H1 (cell line): ENCODE measurements around the gene GABRB2. TPM values are rescaled to one million over a fixed set of nuclear protein-coding genes. Genes with fewer than 3 reads are reported as not detected.

Source experiments
- HDAC2 ChIP-seq, 2 experiments: fragments of 300-600 bp in 1 of 2; sonication (generic) in 1 of 2; IDR thresholded peaks; 2 replicates each; pipeline ENCODE4 v1.6.1; 2011 to 2012; ENCODE audit warnings: low read depth in 2 of 2, low read length in 2 of 2, mild to moderate bottlenecking in 2 of 2, moderate library complexity in 2 of 2, borderline replicate concordance in 1 of 2, inconsistent platforms in 1 of 2
- KDM4A ChIP-seq: IDR thresholded peaks from one replicate; pipeline ENCODE4 v1.7.1; 2012; ENCODE audit warnings: low read depth, mild to moderate bottlenecking, moderate library complexity, low read length, inconsistent platforms; ENCODE audit not compliant: severe bottlenecking
- YY1 ChIP-seq: IDR thresholded peaks from 2 replicates; pipeline ENCODE4 v1.6.1; 2011; ENCODE audit warnings: low read depth, mild to moderate bottlenecking, low read length
- polyA plus RNA-seq, 7 experiments: library from polyadenylated mRNA; depleted of rRNA in 3 of 7; stranded (reverse) in 5 of 7; unstranded in 2 of 7; fragments of >200 nt in 5 of 7; fragments of 200-250 nt in 2 of 7; gene quantifications; 1 replicate in 5 of 7; 2 replicates in 1 of 7; 4 replicates in 1 of 7; pipeline versions ENCODE4 v1.2.1 to v1.2.3, GENCODE V29; 2011 to 2013; ENCODE audit warnings: missing spikeins in 2 of 7, mixed read lengths in 2 of 7
- total RNA-seq: library from RNA; stranded (reverse); fragmentation: NEBNext Ultra II Directional; extraction: Animal tissue kit (Norgen Biotek cat#: 25700); gene quantifications from 2 replicates; pipeline ENCODE4 v1.2.1, GENCODE V29; 2021
- TF ChIP-seq, protein P1 (sequence below), 3 experiments: IDR thresholded peaks; 1 replicate in 2 of 3; 2 replicates in 1 of 3; pipeline versions ENCODE4 v1.5.1 to v1.6.1; 2011; ENCODE audit warnings: low read length in 3 of 3, mild to moderate bottlenecking in 3 of 3, inconsistent platforms in 2 of 3, low read depth in 1 of 3, moderate library complexity in 1 of 3; ENCODE audit not compliant: insufficient read depth in 1 of 3; ENCODE audit errors: control extremely low read depth in 1 of 3

The GABRB2 gene
- total and polyA plus RNA-seq, 2 of the 8 experiments (the other 6 are each of a cell fraction or from before 2014, with no cell fraction given): 0.54 to 1.9 TPM

DNA sequence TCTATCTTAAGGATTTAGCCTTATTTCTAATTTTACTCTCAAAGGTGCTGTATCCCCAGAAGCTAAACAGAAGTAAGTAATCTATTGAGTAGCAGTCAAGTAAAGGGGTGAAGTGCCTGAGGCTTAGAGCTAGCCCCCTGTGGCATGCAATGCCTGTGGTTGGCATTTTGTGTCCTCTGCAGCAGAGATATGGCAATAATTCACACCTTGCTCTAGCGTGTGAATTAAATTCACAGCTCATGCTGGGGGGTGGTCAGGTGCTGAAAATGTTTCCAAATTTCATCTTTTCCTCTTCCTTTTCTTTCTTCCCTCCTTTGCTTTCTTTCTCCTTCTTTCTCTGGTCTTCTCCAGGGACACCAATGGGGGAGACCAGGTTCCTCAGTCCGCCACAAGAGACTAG is 262.1 kb downstream of the GABRB2 start (continued):
- TF ChIP-seq, protein P1, sequence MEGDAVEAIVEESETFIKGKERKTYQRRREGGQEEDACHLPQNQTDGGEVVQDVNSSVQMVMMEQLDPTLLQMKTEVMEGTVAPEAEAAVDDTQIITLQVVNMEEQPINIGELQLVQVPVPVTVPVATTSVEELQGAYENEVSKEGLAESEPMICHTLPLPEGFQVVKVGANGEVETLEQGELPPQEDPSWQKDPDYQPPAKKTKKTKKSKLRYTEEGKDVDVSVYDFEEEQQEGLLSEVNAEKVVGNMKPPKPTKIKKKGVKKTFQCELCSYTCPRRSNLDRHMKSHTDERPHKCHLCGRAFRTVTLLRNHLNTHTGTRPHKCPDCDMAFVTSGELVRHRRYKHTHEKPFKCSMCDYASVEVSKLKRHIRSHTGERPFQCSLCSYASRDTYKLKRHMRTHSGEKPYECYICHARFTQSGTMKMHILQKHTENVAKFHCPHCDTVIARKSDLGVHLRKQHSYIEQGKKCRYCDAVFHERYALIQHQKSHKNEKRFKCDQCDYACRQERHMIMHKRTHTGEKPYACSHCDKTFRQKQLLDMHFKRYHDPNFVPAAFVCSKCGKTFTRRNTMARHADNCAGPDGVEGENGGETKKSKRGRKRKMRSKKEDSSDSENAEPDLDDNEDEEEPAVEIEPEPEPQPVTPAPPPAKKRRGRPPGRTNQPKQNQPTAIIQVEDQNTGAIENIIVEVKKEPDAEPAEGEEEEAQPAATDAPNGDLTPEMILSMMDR (IDR thresholded peaks at IDR 0.05; ENCODE audit: control extremely low read depth in 1 of 3, insufficient read depth in 1 of 3, low read depth in 1 of 3, low read length in 3 of 3): no peak
- no peak for TF ChIP-seq HDAC2 (IDR thresholded peaks at IDR 0.05; ENCODE audit: borderline replicate concordance in 1 of 2, low read depth in 2 of 2, low read length in 2 of 2)
- TF ChIP-seq YY1: no peak
- TF ChIP-seq KDM4A: no peak
